Activated T-cell treated with anti-CD3 and anti-CD28 coated beads for 4 hours (primary cell): Measurements from ENCODE around the gene RANGAP1.

ENCODE experiments used
- DNase-seq: peaks from one replicate; pipeline ENCODE4 v3.0.0-alpha.2; 2020

The RANGAP1 gene, protein sequence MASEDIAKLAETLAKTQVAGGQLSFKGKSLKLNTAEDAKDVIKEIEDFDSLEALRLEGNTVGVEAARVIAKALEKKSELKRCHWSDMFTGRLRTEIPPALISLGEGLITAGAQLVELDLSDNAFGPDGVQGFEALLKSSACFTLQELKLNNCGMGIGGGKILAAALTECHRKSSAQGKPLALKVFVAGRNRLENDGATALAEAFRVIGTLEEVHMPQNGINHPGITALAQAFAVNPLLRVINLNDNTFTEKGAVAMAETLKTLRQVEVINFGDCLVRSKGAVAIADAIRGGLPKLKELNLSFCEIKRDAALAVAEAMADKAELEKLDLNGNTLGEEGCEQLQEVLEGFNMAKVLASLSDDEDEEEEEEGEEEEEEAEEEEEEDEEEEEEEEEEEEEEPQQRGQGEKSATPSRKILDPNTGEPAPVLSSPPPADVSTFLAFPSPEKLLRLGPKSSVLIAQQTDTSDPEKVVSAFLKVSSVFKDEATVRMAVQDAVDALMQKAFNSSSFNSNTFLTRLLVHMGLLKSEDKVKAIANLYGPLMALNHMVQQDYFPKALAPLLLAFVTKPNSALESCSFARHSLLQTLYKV

DNA sequence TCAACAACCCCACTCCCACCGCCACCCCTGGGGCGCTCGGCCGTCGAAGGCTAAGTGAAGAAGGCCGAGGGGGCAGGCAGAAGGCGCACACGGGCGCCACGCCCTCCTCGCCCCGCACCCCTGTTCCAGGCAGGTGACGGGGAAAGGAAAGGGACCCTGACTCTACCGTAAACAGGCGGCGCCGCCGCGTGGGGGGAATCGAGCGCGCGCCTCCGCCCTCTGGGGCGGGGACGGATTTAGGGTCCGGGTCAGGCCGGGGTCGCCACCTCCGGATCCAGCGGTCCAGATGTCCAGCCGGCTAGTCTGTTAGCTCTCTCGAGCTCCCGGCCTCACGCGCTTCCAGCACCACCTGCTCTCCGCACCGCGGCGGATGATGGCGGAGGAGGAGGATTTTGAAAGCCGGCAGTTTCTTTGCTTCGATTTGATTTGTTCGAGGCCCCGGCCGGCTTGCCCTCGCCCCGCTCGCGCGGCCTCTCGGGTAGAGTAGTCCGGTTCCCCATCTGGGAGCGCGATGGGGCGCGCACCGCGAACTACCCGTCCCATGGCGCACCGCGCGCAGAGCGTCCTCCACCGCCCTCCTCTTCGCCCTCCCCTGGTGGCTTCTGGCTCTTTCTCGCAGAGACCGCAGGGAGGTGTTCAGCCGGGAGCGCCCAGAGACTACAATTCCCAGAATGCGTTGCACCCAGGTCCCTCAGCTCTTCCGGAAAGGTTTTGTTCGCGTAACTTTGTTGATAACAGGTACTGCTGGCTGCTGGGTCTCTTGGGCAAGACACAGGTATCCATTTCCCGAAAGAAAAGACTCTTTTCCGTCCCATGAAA, at the start of gene RANGAP1:
TSS of gene RANGAP1 (minus strand) at position 368 of the 819 bp plus-strand sequence. CDS start 5,143 bp downstream, outside the sequence.
- DNase-seq: peak; percentile 94

DNA sequence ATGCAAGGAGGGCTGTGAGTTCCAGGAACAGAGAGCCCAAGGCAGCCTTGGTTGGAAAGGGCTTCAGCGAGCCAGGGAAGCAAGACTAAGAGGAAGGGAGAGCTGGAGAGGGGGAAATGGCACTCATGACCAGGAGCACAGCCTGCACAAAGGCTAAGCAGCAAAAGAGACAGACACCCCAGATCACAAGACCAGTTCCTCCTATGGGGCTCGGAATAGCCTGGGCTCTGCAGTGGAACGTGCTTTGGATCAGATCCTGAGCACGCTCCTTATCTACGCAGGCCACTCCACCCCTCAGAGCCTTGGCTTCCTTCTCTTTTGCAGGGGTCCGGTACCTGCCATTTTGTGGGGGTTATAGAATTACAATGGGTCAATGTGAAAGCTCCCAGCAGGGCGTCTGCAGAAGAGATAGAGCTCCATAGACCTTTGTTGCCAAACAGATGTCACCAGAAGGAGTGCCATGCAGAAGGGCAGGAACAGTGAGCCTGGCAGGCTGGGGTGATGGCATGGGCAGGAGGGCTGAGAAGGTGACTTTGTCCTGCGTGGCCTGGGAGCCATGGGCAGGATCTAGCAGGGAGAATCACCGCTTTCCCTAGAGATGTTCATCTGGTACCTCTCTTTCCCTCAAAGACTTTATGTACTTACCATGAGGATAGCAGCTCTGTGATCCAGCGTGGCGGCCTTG, 49.1 kb upstream of the RANGAP1 start:
- DNase-seq: no peak

DNA sequence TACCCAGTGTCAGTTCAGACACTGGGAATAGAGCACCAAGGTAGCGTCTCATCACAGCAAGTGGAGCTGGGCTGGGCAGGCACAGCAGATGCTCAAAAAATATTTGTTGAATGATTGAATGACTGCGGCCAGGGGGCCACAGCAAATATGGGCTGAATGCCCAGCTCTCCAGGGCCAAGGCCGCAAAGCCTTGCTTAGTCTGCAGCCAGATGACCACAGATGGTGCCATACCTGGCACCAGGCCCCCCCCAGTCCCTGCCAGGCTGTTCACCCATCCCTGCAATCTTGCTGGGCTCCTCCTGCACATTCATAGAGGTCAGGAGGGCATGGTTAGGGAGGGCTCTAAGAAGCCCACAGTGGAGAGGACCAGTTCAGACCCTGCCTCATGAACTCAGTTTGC, 48.2 kb upstream of the RANGAP1 start:
- DNase-seq: no peak

DNA sequence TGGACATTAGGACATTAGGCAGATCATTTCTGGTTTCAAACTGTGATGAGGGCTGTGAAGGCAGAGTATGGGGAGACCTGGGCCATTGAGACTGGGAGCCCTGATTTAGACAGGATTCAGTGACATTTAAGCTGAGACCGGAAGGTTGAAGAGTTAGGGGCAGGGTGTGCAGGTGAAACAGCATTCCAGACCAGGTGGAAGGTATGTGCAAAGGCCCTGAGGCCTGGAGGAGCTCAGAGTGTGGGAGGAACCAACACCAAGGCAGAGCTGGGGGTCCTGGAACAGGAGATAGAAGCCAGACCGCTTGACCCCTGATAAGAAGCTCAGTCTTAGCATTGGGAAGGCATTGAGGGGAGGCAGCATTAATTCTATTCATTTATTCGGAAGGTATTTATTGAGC, 47.8 kb upstream of the RANGAP1 start:
- no peak for DNase-seq

DNA sequence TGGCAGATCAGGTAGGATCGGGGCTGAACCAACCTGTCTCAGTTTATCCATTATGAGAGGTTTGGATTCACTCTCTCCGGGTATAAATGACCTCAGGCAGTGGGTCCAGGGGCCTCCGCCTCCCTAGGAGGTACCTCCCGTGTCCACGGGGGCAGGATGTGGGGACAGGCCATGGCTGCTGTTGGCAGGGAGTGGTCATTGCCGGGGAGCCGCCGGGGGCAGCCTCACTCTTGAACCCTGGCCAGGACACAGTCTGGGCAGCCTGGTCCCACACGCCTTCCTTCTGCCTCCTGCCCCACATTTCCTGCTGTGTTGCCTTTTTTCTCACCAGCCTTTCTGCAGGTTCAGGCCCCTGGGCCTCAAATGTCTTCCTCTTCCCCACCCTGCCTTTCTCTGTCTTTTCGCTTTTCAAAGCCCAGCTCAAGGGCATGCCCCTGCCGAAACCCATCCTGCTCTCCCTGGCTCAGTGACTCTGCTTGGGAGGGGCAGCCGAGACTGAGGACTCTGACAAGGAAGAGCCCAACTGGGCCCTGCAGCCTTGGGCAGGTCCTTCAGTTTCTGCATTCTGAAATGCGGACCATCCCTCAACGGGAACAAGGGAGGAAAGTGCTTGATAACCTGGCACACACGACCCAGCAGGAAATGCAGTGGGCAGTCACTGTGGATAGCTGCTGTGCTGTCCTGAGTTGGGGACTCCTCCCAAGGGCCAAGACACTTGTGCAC, 46.4 kb upstream of the RANGAP1 start:
- DNase-seq: no peak

DNA sequence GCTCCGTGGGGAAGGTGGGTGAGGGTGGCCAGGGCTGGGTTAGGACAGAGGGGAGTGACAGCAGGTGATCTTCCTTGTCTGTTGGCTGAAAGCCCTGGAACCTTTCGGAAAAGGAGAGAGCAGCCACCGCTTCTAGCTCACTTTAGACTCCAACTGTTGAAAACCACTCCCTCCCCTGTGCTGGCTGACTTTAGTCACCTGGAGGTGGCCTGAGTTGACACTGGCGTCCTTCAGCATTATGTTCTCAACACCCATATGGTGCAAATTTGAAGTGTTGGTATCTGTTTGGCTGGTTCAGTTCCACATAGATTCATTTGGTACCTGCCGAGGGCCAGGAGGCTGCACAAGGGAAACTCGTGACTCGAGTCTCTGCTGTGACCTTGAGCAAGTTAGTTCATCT, 44.2 kb upstream of the RANGAP1 start:
- DNase-seq: no peak

DNA sequence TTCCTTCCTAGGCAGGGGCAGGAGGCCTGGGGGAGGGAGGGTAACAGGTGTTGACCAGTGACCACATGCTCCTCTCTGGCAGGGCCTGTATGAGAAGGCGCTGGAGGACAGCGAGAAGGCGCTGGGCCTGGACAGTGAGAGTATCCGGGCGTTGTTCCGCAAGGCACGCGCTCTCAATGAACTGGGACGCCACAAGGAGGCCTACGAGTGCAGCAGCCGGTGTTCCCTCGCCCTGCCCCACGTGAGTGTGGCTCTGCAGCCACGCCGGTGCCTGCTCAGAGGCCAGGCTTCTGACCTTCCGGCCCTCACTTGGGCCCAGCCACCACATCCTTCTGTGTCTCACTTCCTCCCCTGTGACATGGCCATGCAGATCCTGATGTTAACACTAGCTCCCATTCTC, 41.1 kb upstream of the RANGAP1 start:
- DNase-seq: no peak

DNA sequence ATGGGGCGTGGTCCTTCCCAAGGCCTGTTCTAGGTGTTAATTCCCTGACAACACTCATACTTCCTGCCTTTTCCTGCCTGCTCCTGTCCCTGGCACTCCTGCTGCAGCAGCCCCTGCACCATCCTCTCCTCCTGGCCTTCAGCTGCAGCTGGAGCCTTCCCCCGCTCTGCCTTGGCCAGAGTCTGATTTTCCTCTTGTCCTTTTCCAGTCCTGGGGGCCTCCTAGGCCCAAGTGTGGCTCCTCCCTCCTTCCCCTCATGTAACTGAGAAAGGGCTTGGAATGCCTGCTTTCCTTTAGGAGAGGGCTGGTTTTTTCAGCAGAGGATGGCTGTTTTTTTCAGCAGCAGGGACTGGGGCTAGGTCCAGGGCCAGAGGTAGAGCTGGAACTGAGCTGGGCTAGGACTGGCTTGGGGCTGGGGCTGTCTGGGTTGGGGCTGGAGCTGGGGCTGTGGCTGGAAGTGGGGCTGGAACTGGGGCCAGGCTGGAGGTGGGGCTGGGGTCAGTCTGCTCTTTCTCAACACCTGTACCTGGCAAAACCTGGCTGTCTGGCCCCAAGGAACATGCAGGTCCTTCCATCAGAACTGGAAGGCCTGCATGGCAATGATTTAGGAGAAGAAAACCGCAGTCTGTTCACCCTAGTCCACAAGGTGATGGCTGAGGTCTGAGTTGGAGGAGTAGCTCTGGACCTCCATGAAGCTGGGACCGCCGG, 39.0 kb upstream of the RANGAP1 start:
- DNase-seq: no peak

DNA sequence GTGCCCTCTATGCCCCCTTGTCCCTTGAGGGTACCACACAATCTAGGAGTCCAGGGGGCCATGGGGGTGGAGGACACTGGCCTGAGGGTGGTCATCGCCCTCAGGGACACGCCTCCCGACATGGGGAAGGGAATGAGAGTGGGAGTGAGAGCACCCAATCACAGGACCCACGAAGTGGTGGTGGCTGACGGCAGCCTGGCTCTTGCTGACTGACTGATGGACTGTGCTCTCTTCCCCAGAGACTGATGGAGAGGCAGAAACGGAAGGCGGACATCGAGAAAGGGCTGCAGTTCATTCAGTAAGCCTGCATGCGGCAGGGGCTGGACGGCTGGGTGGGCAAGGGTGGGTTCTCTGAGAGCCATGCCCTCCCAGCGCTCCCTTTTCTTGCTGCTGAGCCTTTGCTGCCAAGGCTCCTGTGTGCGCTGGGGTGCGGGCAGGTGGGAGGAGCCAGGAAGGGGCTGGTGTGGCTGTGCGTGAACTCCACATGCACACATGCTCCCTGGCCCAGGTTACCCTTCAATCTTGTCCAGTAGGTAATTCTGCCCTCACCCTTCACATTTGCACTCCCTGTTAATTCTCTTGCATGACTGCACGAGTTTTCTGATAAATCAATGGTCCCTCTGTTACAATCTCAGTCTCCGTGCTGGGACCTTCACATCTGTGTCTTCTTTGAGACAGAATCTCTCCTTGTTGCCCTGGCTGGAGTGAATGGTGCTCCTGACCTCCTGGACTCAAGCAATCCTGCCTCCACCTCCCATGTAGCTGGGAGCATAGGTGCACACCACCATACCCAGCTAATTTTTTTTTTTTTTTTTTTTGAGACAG, 34.6 kb upstream of the RANGAP1 start:
- no peak for DNase-seq

DNA sequence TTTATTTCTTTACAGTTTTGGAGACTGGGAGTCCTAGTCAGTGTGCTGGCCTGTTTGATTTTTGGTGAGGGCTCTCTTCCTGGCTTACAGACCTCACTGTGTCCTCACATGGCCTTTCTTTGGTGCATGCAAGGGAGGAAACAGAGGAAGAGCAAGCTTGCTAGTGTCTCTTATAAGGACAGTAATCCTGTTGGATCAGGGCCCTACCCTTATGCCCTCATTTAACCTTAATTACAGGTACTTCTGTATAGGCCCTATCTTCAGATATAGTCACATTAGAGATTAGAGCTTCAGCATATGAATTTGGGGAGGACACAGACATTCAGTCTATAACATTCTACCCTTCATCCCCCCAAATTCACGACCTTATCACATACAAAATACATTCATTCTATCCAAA, 29.6 kb upstream of the RANGAP1 start:
- DNase-seq: no peak

DNA sequence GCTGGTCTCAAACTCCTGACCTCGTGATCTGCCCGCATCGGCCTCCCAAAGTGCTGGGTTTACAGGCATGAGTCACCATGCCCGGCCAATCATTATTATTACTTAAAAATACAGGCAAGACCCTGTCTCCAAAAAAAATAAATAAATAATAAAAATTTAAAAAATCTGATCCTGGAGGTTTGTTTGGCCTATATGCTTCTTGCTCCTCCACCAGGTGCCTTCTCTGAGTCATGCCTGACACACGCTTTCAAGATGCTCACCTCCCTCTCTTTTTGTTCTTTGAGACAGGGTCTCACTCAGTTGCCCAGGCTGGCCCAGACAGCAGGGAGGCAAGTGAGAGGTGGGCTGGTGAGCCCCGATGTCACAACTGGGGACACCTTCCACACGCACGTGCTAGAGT, 28.8 kb upstream of the RANGAP1 start:
- no peak for DNase-seq

DNA sequence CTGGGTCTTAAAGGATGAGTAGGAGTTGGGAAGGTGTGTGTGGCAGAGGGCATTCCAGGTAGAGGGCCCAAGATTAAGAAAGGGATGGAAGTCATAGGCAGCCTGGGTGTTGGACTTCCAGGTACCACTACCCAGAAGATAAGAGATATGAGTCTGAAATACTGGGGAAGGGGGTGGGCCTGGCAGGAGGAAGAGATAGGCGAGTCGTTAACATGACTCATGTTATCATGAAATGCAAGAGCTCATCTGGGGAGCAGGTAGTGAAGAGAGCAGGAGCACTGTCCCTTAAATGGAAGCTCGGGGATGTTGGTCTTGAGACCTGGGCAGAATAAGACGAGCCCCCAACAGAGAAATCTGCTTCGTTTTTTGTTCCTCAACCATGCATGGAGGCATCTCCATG, 25.5 kb upstream of the RANGAP1 start:
- no peak for DNase-seq

DNA sequence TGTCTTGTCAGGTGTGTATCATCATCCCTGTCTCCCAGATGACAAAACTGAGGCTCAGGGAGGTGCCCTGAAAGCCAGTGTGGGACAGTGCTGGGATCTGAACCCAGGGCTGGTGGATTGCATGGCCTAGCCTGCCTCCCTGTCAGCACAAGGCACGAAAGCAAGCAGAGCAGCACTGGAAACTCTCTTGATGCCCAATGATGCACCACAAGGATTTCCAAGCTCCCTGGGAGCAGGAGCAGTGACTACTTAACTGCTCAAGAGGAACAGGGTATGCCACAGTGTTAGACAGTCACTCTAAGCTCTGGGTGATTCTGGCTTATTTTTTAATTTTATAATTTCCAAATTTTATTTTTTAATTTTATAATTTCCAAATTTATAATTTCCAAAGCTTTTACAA, 24.3 kb upstream of the RANGAP1 start:
- DNase-seq: no peak

DNA sequence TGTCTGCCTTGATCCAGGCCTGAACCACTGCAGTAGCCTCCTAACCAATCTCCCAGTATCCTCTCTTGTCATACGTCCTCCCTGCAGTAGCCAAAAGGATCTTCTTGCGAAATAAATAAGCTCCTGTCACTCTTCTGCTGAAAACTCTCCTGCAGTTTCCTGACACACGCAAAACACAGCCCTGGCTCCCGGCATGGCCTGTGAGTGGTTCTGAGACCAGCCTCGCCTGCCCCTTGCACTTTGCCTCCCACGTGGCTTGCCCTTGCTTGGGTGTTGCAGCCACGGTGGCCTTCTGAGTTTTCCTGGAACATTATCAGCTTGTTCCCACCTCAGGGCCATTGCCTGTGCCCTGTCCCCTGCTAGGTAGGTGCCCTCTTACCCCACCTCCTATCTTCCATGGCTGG, 22.6 kb upstream of the RANGAP1 start:
- DNase-seq: no peak

DNA sequence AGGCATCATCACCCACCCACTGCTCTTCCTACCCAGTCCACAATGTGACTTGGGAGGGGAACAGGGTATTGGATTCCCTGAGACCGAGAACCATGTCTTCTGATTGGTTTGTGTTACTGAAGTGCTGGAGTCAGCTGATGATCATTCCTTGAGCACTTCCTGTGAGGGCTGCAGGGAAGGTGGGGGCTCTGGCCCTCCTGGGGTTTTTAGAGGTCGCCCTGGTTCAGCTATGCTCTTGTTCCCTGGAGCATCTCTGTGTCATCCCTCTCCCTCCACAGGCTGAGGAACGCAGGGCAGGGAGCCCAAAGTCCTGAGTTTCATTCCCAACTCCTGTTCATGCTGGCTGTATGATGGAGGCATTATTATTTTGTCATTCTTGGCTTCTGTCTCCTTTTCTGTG, 22.1 kb upstream of the RANGAP1 start:
- DNase-seq: no peak

DNA sequence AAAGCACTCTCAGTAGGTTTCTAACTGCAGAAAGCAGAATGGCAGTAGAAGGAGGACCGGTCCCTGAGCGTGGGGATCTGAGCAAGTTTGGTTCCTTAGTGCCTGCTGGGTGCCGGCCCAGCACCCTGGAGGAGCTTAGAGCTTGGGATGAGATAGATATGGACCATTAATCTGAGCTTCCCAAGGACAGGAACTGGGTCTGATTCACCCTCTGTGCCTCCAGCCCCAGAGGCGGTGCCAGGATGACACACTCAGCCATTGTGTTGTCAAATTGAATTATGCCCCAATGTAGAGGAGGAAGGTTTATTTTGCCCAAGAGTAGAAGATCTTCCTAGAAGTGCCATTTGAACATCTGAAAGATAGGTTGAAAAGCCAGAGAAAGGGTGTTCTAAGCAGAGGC, 19.7 kb upstream of the RANGAP1 start:
- DNase-seq: no peak

DNA sequence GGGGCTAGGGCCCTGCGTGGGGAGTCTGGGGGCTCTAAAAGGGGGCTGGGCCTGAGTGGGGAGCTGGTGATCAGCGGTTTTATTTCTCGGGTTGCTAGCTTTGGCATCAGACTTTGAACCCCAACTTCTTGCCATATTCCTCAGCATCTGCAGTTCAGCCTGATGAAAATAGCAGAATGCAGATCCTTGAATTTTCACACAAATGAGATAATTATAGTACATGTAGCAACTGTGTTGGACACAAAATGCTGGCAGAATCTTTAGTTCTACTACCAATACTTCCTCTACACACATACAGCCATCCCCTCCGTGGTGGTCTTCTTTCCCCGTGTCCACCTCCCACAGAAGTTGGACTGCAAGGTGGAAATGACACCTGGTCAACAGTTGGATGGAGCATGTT, 16.8 kb upstream of the RANGAP1 start:
- no peak for DNase-seq

DNA sequence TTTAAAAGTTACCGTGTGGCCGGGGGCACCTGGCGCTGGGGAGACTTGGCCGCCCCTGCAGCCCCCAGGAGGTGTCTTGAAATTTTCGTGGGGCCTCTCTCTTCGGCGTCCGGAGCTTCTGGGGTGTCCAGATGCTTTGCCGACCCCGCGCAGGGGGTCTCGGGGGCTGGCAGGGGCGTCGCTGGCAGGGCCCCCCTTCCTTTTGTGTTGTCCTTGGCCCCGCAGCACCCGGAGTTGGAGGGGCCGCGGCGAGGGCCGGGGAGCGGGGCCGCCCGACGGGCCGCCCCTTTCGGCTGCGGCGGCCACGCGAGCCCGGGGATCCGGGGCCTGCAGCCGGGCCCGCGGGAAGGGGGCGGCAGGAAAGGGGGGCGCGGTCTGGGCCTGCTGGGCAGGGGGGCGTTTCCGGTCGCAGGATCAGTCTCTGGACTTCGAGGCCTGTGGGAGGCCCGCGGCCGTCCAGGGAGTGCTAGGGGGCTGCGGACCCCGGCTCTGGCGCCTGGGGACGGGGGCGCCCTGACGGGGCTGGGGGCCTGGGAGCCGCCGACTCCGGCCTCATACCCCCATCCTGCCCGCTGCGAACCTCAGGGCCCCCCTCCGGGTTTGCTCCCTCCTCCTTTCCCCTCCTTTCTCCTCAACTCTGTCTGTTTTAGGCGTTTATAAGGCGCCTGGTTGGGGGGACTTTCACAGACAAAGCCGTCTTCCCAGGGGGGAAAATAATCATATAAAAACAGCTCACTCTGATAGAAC, 16.2 kb upstream of the RANGAP1 start:
- no peak for DNase-seq

DNA sequence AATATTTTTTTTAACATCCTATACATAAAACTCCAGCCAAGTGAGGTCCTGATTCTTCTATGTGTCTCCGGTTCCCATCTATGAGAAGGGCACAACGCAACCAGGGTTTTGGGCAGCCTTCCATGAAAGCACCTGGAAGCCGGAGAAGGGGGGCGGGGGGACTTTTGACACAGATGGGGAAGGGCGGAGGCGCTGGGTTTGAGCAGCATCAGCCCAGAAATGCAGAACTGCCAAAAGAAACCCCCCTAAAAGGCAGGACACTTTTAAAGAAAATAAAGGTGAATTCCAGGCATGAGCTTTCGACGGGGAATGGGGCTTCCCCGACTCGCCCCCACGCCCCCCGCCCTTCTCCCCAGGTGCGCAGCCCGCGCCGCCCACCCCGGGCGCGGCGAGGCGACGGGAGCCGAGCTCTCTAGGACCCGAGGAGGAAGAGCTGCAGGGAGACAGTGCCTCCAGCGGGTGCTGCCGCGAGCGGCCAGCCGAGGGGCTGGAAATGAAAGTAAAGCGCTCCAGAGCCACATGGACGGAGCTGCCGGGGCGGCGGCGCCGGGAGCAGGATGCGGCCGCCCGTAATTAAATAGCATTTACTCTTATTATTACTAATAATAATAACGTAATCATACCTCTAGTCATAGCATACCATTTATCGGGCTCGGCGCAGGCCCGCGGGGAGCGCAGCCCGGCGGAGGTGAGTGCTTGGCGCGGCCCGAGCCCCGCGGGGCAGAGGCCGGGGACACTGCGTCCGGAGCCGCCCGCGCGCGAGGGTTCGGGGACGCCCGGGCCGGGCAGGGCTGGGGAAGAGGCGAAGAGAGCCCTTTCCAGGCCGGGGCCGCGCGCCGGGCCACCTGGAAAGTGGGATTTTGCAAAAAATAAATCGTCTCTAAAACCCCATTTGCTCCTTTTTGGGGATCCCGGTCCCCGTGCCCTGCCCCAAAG, 15.4 kb upstream of the RANGAP1 start, which contains the start of gene ZC3H7B:
TSS of gene ZC3H7B (plus strand) at position 441 of the 936 bp plus-strand sequence. CDS start 19,136 bp downstream, outside the sequence.
- peak; percentile 79 for DNase-seq
